Endothelial cell of umbilical vein (primary cell): ENCODE results near the gene HIGD1A.

ENCODE experiments used
- EZH2 ChIP-seq: IDR thresholded peaks from 2 replicates; pipeline ENCODE4 v1.6.1; 2012; ENCODE audit warnings: borderline replicate concordance, low read depth, mild to moderate bottlenecking, moderate library complexity, low read length, inconsistent platforms; ENCODE audit not compliant: severe bottlenecking
- POLR2A ChIP-seq: IDR thresholded peaks from 2 replicates; pipeline ENCODE4 v1.6.1; 2012; ENCODE audit warnings: low read depth, mild to moderate bottlenecking, control low read depth, low read length
- TF ChIP-seq, protein P1 (sequence below), 2 donors: IDR thresholded peaks; 1 replicate in 1 of 2; 2 replicates in 1 of 2; pipeline ENCODE4 v1.5.1; 2011; ENCODE audit warnings: low read length in 2 of 2, mild to moderate bottlenecking in 2 of 2, moderate library complexity in 2 of 2, control low read depth in 1 of 2, inconsistent platforms in 1 of 2, low read depth in 1 of 2; ENCODE audit not compliant: insufficient read depth in 1 of 2; ENCODE audit errors: extremely low read depth in 1 of 2

DNA sequence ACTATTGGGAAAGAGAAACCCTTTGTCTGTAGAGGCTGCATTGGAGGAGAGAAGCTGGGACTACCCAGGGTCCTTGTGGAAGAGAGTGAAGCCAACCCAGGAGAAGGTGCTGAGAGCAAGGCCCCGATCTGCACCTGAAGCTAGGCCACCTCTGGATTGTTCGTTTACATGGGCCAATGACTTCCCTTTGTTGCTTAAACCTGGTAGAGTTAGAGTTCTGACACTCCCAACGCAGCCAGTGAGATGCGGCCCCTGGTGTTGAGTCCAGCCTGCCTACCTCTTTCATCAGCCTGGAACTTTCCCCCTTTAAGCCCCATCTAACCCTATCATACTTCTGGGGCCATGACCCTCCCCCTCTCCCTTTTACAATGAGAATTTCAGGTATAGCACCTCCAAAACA is 62.0 kb downstream of the HIGD1A start:
- no peak for TF ChIP-seq EZH2
- TF ChIP-seq, protein P1, sequence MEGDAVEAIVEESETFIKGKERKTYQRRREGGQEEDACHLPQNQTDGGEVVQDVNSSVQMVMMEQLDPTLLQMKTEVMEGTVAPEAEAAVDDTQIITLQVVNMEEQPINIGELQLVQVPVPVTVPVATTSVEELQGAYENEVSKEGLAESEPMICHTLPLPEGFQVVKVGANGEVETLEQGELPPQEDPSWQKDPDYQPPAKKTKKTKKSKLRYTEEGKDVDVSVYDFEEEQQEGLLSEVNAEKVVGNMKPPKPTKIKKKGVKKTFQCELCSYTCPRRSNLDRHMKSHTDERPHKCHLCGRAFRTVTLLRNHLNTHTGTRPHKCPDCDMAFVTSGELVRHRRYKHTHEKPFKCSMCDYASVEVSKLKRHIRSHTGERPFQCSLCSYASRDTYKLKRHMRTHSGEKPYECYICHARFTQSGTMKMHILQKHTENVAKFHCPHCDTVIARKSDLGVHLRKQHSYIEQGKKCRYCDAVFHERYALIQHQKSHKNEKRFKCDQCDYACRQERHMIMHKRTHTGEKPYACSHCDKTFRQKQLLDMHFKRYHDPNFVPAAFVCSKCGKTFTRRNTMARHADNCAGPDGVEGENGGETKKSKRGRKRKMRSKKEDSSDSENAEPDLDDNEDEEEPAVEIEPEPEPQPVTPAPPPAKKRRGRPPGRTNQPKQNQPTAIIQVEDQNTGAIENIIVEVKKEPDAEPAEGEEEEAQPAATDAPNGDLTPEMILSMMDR (IDR thresholded peaks at IDR 0.05; ENCODE audit: extremely low read depth in 1 of 2, insufficient read depth in 1 of 2, low read depth in 1 of 2, low read length in 2 of 2) = no peak
- TF ChIP-seq POLR2A = no peak
